HepG2 (cell line): Measurements from ENCODE around the gene MYL6B. TPM values are rescaled to one million over a fixed set of nuclear protein-coding genes. Genes with fewer than 3 reads are reported as not detected.
"Not testable (repeated sequence)": the region's sequence is repeated elsewhere in the genome, so short reads cannot be mapped to it uniquely, and the experiment has no call there.

Experiments used
- ATAC-seq: fragments of 200-7000 bp; cut with Tn5 transposase; 3 replicates; pipeline ENCODE4 v1.9.1; 2020; ENCODE audit warnings: mild to moderate bottlenecking, moderate library complexity
- BruUV-seq: library from RNA; stranded (reverse); fragments of 400-500 nt; replicated peaks from 2 replicates; lab custom pipeline; 2021; lab: Mats Ljungman, UMichigan
- CTCF ChIA-PET: fragments of 300-600 bp; formaldehyde crosslinking; extraction: SDS; loops from one replicate; lab custom pipeline; 2021; ENCODE audit warnings: low total read pairs, inconsistent platforms, low intra/inter-chr PET ratio; lab: Yijun Ruan, JAX
- POLR2A ChIA-PET: fragments of 350-600 bp; sonication (Branson Sonifier 250); formaldehyde crosslinking; loops from one replicate; lab custom pipeline; 2020; ENCODE audit warnings: antibody characterized with exemption, inconsistent platforms; lab: Yijun Ruan, JAX
- DNase-seq: peaks from one replicate; pipeline ENCODE4 v3.0.0-alpha.2; 2015; ENCODE audit warnings: low spot score
- FAIRE-seq: peaks from 3 replicates; lab custom pipeline; 2011; peaks lifted over from hg19 to GRCh38; lab: Jason Lieb, UNC
- H2AFZ ChIP-seq: one replicate; pipeline ENCODE4 v1.6.1; 2011; ENCODE audit warnings: low read length, inconsistent platforms
- H3K27ac ChIP-seq: fragments of 300-600 bp; 3 replicates; pipeline ENCODE4 v1.8.0; 2011; ENCODE audit warnings: mixed run types, mild to moderate bottlenecking, mixed read lengths, low read length, inconsistent platforms; ENCODE audit not compliant: insufficient read depth; ENCODE audit errors: extremely low read length
- H3K27me3 ChIP-seq, 2 experiments: fragments of 200-600 bp in 1 of 2; 2 replicates in 1 of 2; 3 replicates in 1 of 2; pipeline versions ENCODE4 v1.6.0 to v1.8.0; 2011; ENCODE audit warnings: low read length in 2 of 2, mild to moderate bottlenecking in 2 of 2, moderate library complexity in 2 of 2, inconsistent platforms in 1 of 2; ENCODE audit not compliant: insufficient read depth in 2 of 2, control insufficient read depth in 1 of 2
- H3K36me3 ChIP-seq, 2 experiments: fragments of 200-600 bp in 1 of 2; replicated peaks in 1 of 2; 2 replicates in 1 of 2; 3 replicates in 1 of 2; pipeline versions ENCODE4 v1.5.1 to v1.8.0; 2011; ENCODE audit warnings: low read length in 2 of 2, inconsistent platforms in 1 of 2; ENCODE audit not compliant: insufficient read depth in 2 of 2, control insufficient read depth in 1 of 2
- H3K4me1 ChIP-seq: 2 replicates; pipeline ENCODE4 v1.5.1; 2012; ENCODE audit warnings: low read length, inconsistent platforms; ENCODE audit not compliant: insufficient read depth
- H3K4me2 ChIP-seq: 2 replicates; pipeline ENCODE4 v1.6.0; 2011; ENCODE audit warnings: low read depth, low read length, inconsistent platforms
- H3K4me3 ChIP-seq, 3 experiments: fragments of 200-600 bp in 1 of 3; sonication (generic), shearing (Covaris generic) in 1 of 3; replicated peaks in 1 of 3; 2 replicates each; pipeline ENCODE4 v1.5.1; 2011 to 2016; ENCODE audit warnings: low read length in 3 of 3, inconsistent platforms in 2 of 3, low read depth in 2 of 3, mild to moderate bottlenecking in 2 of 3, control low read depth in 1 of 3, mixed read lengths in 1 of 3; ENCODE audit not compliant: insufficient read depth in 1 of 3
- H3K79me2 ChIP-seq: one replicate; pipeline ENCODE4 v1.6.1; 2011; ENCODE audit warnings: low read length, inconsistent platforms; ENCODE audit not compliant: insufficient read depth
- H3K9ac ChIP-seq: 2 replicates; pipeline ENCODE4 v1.6.0; 2011; ENCODE audit warnings: mild to moderate bottlenecking, low read depth, low read length, inconsistent platforms; ENCODE audit not compliant: insufficient read depth
- H3K9me3 ChIP-seq: 2 replicates; pipeline ENCODE4 v1.5.1; 2012; ENCODE audit warnings: mild to moderate bottlenecking, low read length
- H4K20me1 ChIP-seq: 2 replicates; pipeline ENCODE4 v1.6.0; 2011; ENCODE audit warnings: inconsistent platforms, mild to moderate bottlenecking, low read length, moderate library complexity; ENCODE audit not compliant: insufficient read depth
- CEBPZ ChIP-seq: IDR thresholded peaks from 2 replicates; pipeline ENCODE4 v1.6.1; 2012; ENCODE audit warnings: low read length, improper control_type of control experiment
- RERE ChIP-seq: IDR thresholded peaks from 2 replicates; pipeline ENCODE4 v1.6.1; 2016; ENCODE audit warnings: low read depth, missing genetic modification reagents, missing compliant biosample characterization
- STAG1 ChIP-seq: sonication (generic); formaldehyde crosslinking; IDR thresholded peaks from 2 replicates; pipeline ENCODE4 v1.4.0; 2020; ENCODE audit warnings: missing genetic modification reagents
- ZBTB43 ChIP-seq: sonication (generic); formaldehyde crosslinking; conservative IDR thresholded peaks from 2 replicates; pipeline ENCODE4 v1.4.0; 2020; ENCODE audit warnings: missing genetic modification reagents
- ZNF12 ChIP-seq: sonication (generic); formaldehyde crosslinking; IDR thresholded peaks from 2 replicates; pipeline ENCODE4 v1.5.0; 2020; ENCODE audit warnings: missing genetic modification reagents
- WGBS: methylation state at CpG from one replicate; pipeline ENCODE4 v1.1.6; 2017; ENCODE audit warnings: low lambda C conversion rate; 5-methylcytosine and 5-hydroxymethylcytosine counted together
- in situ Hi-C: cut with HindIII; loops from 2 replicates; pipeline ENCODE4 v1.10.0; 2017; ENCODE audit warnings: low pct_unique_long_range_greater_than_20kb; ENCODE audit not compliant: extremely low pct_ligation_motif_present
- intact Hi-C: fragments of 100-400 bp; cut with micrococcal nuclease; formaldehyde crosslinking; loops from one replicate; pipeline ENCODE4 v1.10.0; 2022; ENCODE audit not compliant: unreplicated experiment
- polyA plus RNA-seq, 8 experiments: library from polyadenylated mRNA; depleted of rRNA in 3 of 8; stranded (reverse) in 7 of 8; unstranded in 1 of 8; fragments of >200 nt; fragmentation: Illumina TruSeq in 4 of 8; extraction: Trizol in 4 of 8; gene quantifications; 2 replicates each; pipeline versions ENCODE4 v1.2.1 to v1.2.3, GENCODE V29; 2011 to 2016; ENCODE audit warnings: low read depth in 4 of 8, missing spikeins in 1 of 8, mixed read lengths in 1 of 8; ENCODE audit not compliant: insufficient read depth in 1 of 8
- total RNA-seq, 5 experiments: library from RNA; depleted of rRNA; stranded (reverse); fragments of >200 nt; fragmentation: Illumina TruSeq; extraction: Trizol; gene quantifications; 2 replicates each; pipeline ENCODE4 v1.2.3, GENCODE V29; 2016; ENCODE audit warnings: low read depth in 1 of 5

The MYL6B gene
- total and polyA plus RNA-seq, 2 of the 13 experiments (the other 11 are each of a cell fraction or from before 2014, with no cell fraction given): 75.7 to 88.7 TPM

- TF ChIP-seq CEBPZ: no peak
- no peak for TF ChIP-seq ZNF12 (CRISPR knock-in tag)
- TF ChIP-seq STAG1 (CRISPR knock-in tag): peak; percentile 88
- no peak for TF ChIP-seq ZBTB43 (CRISPR knock-in tag)
- TF ChIP-seq RERE (CRISPR knock-in tag): no peak
Observed at GRCh38 chr12:56193025-56193578, 40.7 kb downstream of the MYL6B start (continued).

GRCh38 chr12:56196818-56197550 is 44.6 kb downstream of the MYL6B start:
- H3K9ac ChIP-seq, ATAC-seq, DNase-seq, H3K27me3 ChIP-seq, FAIRE-seq, CTCF ChIA-PET, H3K36me3 ChIP-seq, H3K79me2 ChIP-seq, H2AFZ ChIP-seq, H3K4me2 ChIP-seq, H3K9me3 ChIP-seq, H4K20me1 ChIP-seq, H3K27ac ChIP-seq, BruUV-seq, H3K4me1 ChIP-seq, H3K4me3 ChIP-seq, intact Hi-C loops: not testable (repeated sequence)
- POLR2A ChIA-PET: interaction anchor here (1.5 kb wide), 1 partner anchor 9 kb away, joined by 3 read pairs; no protein-coding TSS in a partner anchor
- in situ Hi-C loops: loop anchor here (10.0 kb wide), 1 partner anchor 268 kb away; the partner anchor contains the start of gene SPRYD4
- WGBS: 73% methylated on average over 11 of the region's 11 CpGs
